Measurements from ENCODE around the gene ATAD3A. TPM values are rescaled to one million over a fixed set of nuclear protein-coding genes. Genes with fewer than 3 reads are reported as not detected.

The ATAD3A gene
- total RNA-seq, 2 experiments from 2014 or later: 17.0 to 19.5 TPM

DNA sequence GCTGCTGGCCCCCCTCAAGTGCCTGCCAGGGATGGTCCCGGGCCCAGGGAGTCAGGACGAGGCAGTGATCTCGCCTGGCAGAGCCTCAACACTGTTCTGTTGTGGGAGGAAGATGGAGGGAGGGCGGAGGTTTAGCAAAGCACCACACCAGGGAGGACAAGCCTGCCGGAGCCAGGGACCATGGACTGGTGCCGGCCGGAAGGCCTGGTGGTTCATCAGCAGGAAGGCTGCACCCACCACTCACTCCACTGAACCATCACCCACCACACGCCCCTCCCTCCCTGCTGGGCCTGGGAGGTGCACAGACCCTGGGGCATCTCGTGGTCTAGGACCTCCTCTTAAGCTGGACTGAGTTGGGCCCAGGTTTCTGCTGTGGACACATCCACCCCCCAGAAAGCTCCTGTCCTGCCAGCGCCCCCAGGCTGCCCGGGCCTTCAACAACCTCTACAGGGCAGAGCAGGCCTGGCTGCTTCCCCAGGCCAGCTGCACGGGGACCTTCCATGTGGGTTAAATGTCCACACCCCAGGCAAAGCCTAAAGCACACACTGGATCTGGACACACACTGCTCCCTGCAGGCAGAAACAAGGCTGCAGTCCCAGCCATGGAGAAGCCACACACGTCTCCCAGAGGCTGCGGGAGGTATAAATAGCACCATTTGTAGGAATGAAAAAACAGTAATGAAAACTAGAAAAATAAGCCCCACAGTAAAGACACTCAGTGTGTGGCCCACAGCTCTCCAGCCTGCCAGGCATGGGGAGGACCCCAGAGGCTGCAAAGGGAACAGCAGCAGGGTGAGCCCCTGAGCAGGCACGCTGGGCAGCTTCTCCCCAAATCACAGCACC lies 38.9 kb downstream of the ATAD3A start:
- H3K4me1 ChIP-seq (ENCODE audit: insufficient read depth, low read length): peaks cover 6% of the 10 kb centered on the region
- peaks cover 8% of the 10 kb centered on the region for H3K36me3 ChIP-seq (ENCODE audit: insufficient read depth, low read length)
- H3K9me3 Mint-ChIP-seq: no peaks in the 10 kb centered on the region
- DNase-seq (no peak), ATAC-seq (ENCODE audit: poor library complexity) (peak; percentile 46)
- H3K27ac ChIP-seq (ENCODE audit: low read depth in 1 of 2, low read length in 2 of 2): no peak overlapping the region
- no peak overlapping the region for H3K4me3 Mint-ChIP-seq
- H3K4me1 Mint-ChIP-seq (ENCODE audit: low read depth): no peaks in the 10 kb centered on the region
- H3K27me3 Mint-ChIP-seq: no peaks in the 10 kb centered on the region
- H3K27me3 ChIP-seq (ENCODE audit: control insufficient read depth in 1 of 2, insufficient read depth in 2 of 2, low read length in 2 of 2): no peaks in the 10 kb centered on the region
- ChIA-PET POLR2A (no interaction called here), CTCF (no interaction called here)
- intact Hi-C loops (cut with DNase I, micrococcal nuclease): no loop called here
- H3K27ac Mint-ChIP-seq: no peak overlapping the region
- H3K36me3 Mint-ChIP-seq (ENCODE audit: low read depth): no peaks in the 10 kb centered on the region
- H3K9me3 ChIP-seq (ENCODE audit: control insufficient read depth in 1 of 2, insufficient read depth in 1 of 2, low read length in 2 of 2): no peaks in the 10 kb centered on the region
- H3K4me3 ChIP-seq (ENCODE audit: low read length): no peak overlapping the region
- TF ChIP-seq, protein P1, sequence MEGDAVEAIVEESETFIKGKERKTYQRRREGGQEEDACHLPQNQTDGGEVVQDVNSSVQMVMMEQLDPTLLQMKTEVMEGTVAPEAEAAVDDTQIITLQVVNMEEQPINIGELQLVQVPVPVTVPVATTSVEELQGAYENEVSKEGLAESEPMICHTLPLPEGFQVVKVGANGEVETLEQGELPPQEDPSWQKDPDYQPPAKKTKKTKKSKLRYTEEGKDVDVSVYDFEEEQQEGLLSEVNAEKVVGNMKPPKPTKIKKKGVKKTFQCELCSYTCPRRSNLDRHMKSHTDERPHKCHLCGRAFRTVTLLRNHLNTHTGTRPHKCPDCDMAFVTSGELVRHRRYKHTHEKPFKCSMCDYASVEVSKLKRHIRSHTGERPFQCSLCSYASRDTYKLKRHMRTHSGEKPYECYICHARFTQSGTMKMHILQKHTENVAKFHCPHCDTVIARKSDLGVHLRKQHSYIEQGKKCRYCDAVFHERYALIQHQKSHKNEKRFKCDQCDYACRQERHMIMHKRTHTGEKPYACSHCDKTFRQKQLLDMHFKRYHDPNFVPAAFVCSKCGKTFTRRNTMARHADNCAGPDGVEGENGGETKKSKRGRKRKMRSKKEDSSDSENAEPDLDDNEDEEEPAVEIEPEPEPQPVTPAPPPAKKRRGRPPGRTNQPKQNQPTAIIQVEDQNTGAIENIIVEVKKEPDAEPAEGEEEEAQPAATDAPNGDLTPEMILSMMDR (IDR thresholded peaks at IDR 0.05): no peak

GRCh38 chr1:1551524-1552262 lies 39.7 kb downstream of the ATAD3A start:
- DNase-seq: no peak
- no peaks in the 10 kb centered on the region for H3K9me3 Mint-ChIP-seq
- intact Hi-C loops (cut with DNase I, micrococcal nuclease): no loop called here
- ATAC-seq (ENCODE audit: poor library complexity): no peak
- CTCF ChIA-PET: no interaction called here
- no peaks in the 10 kb centered on the region for H3K27me3 Mint-ChIP-seq
- TF ChIP-seq, protein P1 (IDR thresholded peaks at IDR 0.05): no peak
- no peak overlapping the region for H3K4me3 Mint-ChIP-seq
- Histone ChIP-seq H3K36me3 (ENCODE audit: insufficient read depth, low read length) (peaks cover 10% of the 10 kb centered on the region), H3K9me3 (ENCODE audit: control insufficient read depth in 1 of 2, insufficient read depth in 1 of 2, low read length in 2 of 2) (no peaks in the 10 kb centered on the region), H3K27me3 (ENCODE audit: control insufficient read depth in 1 of 2, insufficient read depth in 2 of 2, low read length in 2 of 2) (no peaks in the 10 kb centered on the region), H3K27ac (ENCODE audit: low read depth in 1 of 2, low read length in 2 of 2) (no peak overlapping the region), H3K4me1 (ENCODE audit: insufficient read depth, low read length) (peaks cover 6% of the 10 kb centered on the region), H3K4me3 (ENCODE audit: low read length) (no peak overlapping the region)
- H3K4me1 Mint-ChIP-seq (ENCODE audit: low read depth): no peaks in the 10 kb centered on the region
- H3K36me3 Mint-ChIP-seq (ENCODE audit: low read depth): no peaks in the 10 kb centered on the region
- POLR2A ChIA-PET: no interaction called here
- peak overlapping the region; percentile 30 for H3K27ac Mint-ChIP-seq

DNA sequence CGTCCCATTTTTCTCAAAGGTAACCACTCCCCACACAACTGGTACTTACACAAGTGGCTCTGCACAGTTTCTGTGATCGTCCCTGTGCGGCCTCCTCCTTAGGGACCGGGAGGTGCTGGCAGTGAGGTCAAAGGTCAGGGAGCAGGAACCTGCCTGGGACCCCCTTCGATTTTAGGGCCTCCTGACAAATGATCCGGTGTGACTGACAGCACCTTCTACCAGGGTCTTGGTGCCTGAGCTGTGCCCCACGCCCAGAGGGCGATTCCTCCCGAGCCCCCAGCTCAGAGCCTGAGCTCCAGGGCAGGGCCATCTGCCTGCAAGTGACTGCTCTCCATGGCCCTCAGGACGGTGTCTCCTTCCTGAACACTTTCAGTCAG lies 40.3 kb downstream of the ATAD3A start:
- H3K9me3 Mint-ChIP-seq: no peaks in the 10 kb centered on the region
- no peaks in the 10 kb centered on the region for H3K36me3 Mint-ChIP-seq (ENCODE audit: low read depth)
- no peak for DNase-seq
- POLR2A ChIA-PET: no interaction called here
- H3K27me3 Mint-ChIP-seq: no peaks in the 10 kb centered on the region
- CTCF ChIA-PET: no interaction called here
- Histone ChIP-seq H3K27me3 (ENCODE audit: control insufficient read depth in 1 of 2, insufficient read depth in 2 of 2, low read length in 2 of 2) (no peaks in the 10 kb centered on the region), H3K9me3 (ENCODE audit: control insufficient read depth in 1 of 2, insufficient read depth in 1 of 2, low read length in 2 of 2) (no peaks in the 10 kb centered on the region), H3K36me3 (ENCODE audit: insufficient read depth, low read length) (peaks cover 9% of the 10 kb centered on the region), H3K4me1 (ENCODE audit: insufficient read depth, low read length) (peaks cover 6% of the 10 kb centered on the region), H3K27ac (ENCODE audit: low read depth in 1 of 2, low read length in 2 of 2) (no peak overlapping the region), H3K4me3 (ENCODE audit: low read length) (no peak overlapping the region)
- no peak for ATAC-seq (ENCODE audit: poor library complexity)
- peak overlapping the region; percentile 30 for H3K27ac Mint-ChIP-seq
- intact Hi-C loops (cut with DNase I, micrococcal nuclease): no loop called here
- TF ChIP-seq, protein P1 (IDR thresholded peaks at IDR 0.05): no peak
- no peaks in the 10 kb centered on the region for H3K4me1 Mint-ChIP-seq (ENCODE audit: low read depth)
- H3K4me3 Mint-ChIP-seq: no peak overlapping the region

Data from CD4-positive, alpha-beta T cell (primary cell).